IMR-90 (cell line): ENCODE results near the gene TINAGL1.

Experiments used
- MXI1 ChIP-seq: IDR thresholded peaks from 2 replicates; pipeline ENCODE4 v1.6.1; 2012; ENCODE audit warnings: low read depth, mild to moderate bottlenecking, low read length, moderate library complexity, borderline replicate concordance
- POLR2A ChIP-seq: IDR thresholded peaks from 2 replicates; pipeline ENCODE4 v1.6.1; 2012; ENCODE audit warnings: mild to moderate bottlenecking, low read depth, low read length
- RCOR1 ChIP-seq: IDR thresholded peaks from 2 replicates; pipeline ENCODE4 v1.6.1; 2012; ENCODE audit warnings: mild to moderate bottlenecking, low read length, improper control_type of control experiment; ENCODE audit not compliant: insufficient replicate concordance
- RFX5 ChIP-seq: IDR thresholded peaks from 2 replicates; pipeline ENCODE4 v1.8.0; 2012; ENCODE audit warnings: low read depth, mild to moderate bottlenecking, low read length, moderate library complexity
- TF ChIP-seq, protein P1 (sequence below): conservative IDR thresholded peaks from 2 replicates; pipeline ENCODE4 v1.5.1; 2012; ENCODE audit warnings: mild to moderate bottlenecking, low read depth, low read length, improper control_type of control experiment
- TF ChIP-seq, protein P2 (sequence below): fragments of 150-350 bp; IDR thresholded peaks from 2 replicates; pipeline ENCODE4 v1.6.1; 2017; ENCODE audit warnings: mild to moderate bottlenecking, antibody characterized with exemption, low read length, low read depth

DNA sequence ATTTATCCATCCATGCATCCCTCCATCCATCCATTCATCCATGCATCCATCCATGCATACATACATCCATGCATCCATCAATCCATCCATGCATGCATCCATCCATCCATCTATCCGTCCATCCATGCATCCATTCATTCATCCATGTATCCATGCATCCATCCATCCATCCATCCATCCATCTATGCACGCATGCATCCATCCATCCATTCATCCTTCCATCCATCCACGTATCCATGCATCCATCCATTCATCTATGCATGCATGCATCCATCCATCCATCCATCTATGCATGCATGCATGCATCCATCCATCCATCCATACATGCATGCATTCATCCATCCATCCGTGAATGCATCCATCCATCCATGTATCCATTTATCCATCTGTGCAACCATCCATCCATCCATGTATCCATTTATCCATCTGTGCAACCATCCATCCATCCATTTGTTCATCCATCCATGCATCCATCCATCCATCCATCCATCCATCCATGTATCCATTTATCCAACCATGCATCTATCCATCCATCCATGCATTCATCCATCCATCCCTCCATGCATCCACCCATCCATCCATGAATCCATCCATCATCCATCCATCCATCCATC lies 30.3 kb upstream of the TINAGL1 start:
- TF ChIP-seq RFX5 (no peak), POLR2A (no peak), RCOR1 (no peak), MXI1 (no peak)
- TF ChIP-seq, protein P1, sequence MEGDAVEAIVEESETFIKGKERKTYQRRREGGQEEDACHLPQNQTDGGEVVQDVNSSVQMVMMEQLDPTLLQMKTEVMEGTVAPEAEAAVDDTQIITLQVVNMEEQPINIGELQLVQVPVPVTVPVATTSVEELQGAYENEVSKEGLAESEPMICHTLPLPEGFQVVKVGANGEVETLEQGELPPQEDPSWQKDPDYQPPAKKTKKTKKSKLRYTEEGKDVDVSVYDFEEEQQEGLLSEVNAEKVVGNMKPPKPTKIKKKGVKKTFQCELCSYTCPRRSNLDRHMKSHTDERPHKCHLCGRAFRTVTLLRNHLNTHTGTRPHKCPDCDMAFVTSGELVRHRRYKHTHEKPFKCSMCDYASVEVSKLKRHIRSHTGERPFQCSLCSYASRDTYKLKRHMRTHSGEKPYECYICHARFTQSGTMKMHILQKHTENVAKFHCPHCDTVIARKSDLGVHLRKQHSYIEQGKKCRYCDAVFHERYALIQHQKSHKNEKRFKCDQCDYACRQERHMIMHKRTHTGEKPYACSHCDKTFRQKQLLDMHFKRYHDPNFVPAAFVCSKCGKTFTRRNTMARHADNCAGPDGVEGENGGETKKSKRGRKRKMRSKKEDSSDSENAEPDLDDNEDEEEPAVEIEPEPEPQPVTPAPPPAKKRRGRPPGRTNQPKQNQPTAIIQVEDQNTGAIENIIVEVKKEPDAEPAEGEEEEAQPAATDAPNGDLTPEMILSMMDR: no peak
- TF ChIP-seq, protein P2, sequence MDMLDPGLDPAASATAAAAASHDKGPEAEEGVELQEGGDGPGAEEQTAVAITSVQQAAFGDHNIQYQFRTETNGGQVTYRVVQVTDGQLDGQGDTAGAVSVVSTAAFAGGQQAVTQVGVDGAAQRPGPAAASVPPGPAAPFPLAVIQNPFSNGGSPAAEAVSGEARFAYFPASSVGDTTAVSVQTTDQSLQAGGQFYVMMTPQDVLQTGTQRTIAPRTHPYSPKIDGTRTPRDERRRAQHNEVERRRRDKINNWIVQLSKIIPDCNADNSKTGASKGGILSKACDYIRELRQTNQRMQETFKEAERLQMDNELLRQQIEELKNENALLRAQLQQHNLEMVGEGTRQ: no peak
